HL-60 (cell line): ENCODE data around the gene PGM5.
A peak's percentile ranks its signal among the peaks of the same experiment; 100 is the strongest.
"Not testable (repeated sequence)": the region's sequence is repeated elsewhere in the genome, so short reads cannot be mapped to it uniquely, and the experiment has no call there.

Experiments
- DNase-seq, 2 experiments: peaks; one replicate each; pipeline ENCODE4 v3.0.0-alpha.2; 2010 to 2020; ENCODE audit warnings: low read depth in 1 of 2, low spot score in 1 of 2
- H3K27ac ChIP-seq: fragments of 250-450 bp; sonication (Bioruptor Pico); replicated peaks from 2 replicates; pipeline ENCODE4 v1.5.1; 2020; ENCODE audit warnings: mild to moderate bottlenecking, moderate library complexity
- H3K27me3 ChIP-seq: fragments of 250-450 bp; sonication (Bioruptor Pico); 2 replicates; pipeline ENCODE4 v1.5.1; 2021; ENCODE audit warnings: mild to moderate bottlenecking, moderate library complexity; ENCODE audit not compliant: insufficient read depth, poor library complexity, severe bottlenecking
- H3K4me3 ChIP-seq: replicated peaks from 2 replicates; pipeline ENCODE4 v1.5.1; 2011; ENCODE audit warnings: mild to moderate bottlenecking, control low read depth, low read length; ENCODE audit not compliant: insufficient read depth
- GABPA ChIP-seq: IDR thresholded peaks from 2 replicates; pipeline ENCODE4 v1.6.1; 2012; ENCODE audit warnings: low read depth
- POLR2AphosphoS5 ChIP-seq: IDR thresholded peaks from 2 replicates; pipeline ENCODE4 v1.6.1; 2012; ENCODE audit warnings: low read depth
- SPI1 ChIP-seq: IDR thresholded peaks from 2 replicates; pipeline ENCODE4 v1.6.1; 2012; ENCODE audit warnings: low read depth, mild to moderate bottlenecking, borderline replicate concordance
- TF ChIP-seq, protein P1 (sequence below): IDR thresholded peaks from 2 replicates; pipeline ENCODE4 v1.6.1; 2012; ENCODE audit warnings: low read depth; ENCODE audit not compliant: insufficient replicate concordance
- TF ChIP-seq, protein P2 (sequence below): IDR thresholded peaks from one replicate; pipeline ENCODE4 v1.5.1; 2011; ENCODE audit warnings: low read length, control low read depth, inconsistent platforms; ENCODE audit not compliant: insufficient read depth

PGM5 gene

DNA sequence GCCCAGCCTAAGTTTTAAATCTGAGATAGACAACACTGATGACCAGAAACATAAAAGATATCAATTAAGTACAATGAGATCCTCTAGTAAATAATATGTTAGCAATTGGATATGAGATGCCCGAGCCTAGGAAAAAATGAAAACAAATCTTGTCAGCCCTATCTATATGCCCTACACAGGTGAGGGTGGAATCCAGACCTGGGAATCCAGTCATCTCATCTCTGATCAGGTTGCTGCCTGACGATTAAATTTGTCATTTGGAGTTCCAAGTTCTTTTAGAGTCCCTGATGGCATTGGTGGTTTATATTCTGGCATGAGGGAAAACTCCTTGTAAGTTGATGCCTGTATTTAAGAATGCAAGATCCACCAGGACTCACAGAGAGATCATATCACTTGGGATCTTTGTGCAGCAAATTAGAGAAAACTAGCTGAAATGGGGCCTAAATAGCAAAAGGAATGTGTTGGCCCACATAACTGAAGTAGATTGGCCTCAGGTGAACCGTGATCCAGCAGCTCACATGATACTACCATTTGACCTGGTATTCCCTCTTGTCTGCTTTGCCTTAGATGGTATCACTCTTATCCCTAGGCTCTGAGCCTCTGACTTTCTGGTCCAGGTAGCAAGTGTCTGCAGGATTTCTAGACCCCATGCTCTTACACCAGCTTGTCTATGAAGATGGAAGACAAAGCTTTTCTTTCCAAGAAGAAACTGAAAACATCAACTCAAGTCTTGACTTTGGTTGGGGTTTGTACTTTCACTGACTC, 48.2 kb downstream of the PGM5 start:
- not testable (repeated sequence) for H3K27me3 ChIP-seq, H3K4me3 ChIP-seq, H3K27ac ChIP-seq, DNase-seq

DNA sequence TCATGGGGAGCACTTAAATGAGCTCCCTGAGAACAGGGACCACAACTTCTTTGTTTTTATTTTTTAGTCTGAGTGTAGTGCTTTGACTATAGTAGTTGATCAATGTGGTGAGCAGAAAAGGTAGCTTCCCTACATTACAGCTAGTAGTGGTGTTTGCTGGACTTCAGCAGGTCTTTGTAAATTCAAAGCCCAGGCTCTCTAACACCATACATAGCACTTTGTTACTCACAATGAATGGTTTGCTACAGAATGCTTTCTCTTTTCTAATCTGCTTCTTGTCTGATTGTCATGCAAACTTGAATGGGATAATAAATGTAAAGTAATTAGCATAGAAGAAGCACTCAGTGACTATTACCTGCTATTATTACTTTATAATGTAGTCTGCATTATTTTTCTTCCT, 55.5 kb downstream of the PGM5 start:
- not testable (repeated sequence) for H3K27ac ChIP-seq, H3K4me3 ChIP-seq, DNase-seq, H3K27me3 ChIP-seq

DNA sequence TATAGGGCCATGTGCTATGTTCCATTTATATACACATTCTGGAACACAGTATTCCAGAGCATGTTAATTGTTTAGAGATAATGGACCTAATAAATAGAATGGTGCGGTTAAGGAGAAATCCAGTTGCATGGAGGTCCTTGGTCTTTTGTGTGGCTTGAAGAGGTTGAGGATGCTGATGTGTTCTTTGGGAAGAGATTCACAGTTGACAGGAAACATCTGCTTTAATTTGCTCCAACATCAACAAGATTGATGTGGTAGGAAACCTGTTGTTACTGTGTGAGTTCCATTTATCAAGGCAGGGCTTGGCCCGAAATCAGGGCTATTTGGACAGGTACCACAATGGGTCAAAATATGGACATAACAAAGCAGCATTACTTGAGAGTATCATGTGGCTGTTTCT, 56.3 kb downstream of the PGM5 start:
- H3K4me3 ChIP-seq, H3K27ac ChIP-seq, DNase-seq, H3K27me3 ChIP-seq: not testable (repeated sequence)

DNA sequence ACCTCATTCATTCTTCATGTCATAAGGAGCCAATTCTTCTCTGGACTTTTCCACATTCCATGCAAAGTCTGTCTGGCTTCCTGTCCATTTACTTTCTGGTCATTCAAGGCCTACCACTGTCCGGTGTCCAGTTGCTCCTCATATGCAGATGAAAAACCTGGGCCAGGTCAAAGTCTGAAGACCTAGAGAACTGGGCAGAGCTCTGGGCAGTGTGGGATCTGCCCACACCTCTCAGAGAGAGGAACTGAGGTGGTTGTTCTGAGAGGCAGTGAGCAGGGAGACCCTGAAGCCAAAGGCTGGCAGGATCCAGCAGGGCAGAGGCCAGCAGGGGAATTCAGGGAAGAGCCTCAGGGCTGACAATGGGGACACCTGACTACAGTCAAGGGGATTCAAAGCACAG, 58.7 kb downstream of the PGM5 start:
- DNase-seq, H3K4me3 ChIP-seq: not testable (repeated sequence)

DNA sequence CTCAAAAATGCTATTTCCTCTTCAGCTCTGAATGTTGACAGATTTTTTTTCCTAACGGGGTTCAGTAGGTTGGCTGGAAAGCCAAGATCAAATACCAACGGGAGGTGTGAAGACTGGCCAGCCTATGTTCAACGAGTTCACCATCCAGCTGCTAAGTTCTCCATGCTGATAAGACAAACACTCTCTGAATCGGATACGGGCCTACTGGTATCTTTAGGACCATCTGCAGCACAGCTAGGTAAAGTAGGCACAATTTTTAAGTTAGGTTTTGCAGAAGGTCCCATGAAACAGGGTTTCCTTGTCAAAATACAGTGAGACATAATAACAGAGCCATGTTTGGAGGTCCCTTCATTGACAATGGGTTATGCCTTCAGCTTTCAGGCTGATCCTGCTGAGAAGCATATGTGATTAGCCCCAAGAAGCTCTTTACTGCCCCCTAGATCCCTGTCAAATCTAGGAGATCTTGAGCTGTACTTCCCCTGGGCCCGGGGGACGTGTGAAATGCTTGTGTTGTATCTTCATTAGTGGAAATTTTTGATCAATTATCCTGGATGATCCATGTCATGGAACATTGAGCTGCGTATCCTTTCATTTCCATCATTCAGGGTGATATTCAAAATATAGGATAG, 60.6 kb downstream of the PGM5 start:
- TF ChIP-seq, protein P1, sequence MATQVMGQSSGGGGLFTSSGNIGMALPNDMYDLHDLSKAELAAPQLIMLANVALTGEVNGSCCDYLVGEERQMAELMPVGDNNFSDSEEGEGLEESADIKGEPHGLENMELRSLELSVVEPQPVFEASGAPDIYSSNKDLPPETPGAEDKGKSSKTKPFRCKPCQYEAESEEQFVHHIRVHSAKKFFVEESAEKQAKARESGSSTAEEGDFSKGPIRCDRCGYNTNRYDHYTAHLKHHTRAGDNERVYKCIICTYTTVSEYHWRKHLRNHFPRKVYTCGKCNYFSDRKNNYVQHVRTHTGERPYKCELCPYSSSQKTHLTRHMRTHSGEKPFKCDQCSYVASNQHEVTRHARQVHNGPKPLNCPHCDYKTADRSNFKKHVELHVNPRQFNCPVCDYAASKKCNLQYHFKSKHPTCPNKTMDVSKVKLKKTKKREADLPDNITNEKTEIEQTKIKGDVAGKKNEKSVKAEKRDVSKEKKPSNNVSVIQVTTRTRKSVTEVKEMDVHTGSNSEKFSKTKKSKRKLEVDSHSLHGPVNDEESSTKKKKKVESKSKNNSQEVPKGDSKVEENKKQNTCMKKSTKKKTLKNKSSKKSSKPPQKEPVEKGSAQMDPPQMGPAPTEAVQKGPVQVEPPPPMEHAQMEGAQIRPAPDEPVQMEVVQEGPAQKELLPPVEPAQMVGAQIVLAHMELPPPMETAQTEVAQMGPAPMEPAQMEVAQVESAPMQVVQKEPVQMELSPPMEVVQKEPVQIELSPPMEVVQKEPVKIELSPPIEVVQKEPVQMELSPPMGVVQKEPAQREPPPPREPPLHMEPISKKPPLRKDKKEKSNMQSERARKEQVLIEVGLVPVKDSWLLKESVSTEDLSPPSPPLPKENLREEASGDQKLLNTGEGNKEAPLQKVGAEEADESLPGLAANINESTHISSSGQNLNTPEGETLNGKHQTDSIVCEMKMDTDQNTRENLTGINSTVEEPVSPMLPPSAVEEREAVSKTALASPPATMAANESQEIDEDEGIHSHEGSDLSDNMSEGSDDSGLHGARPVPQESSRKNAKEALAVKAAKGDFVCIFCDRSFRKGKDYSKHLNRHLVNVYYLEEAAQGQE, result no peak
- TF ChIP-seq, protein P2, sequence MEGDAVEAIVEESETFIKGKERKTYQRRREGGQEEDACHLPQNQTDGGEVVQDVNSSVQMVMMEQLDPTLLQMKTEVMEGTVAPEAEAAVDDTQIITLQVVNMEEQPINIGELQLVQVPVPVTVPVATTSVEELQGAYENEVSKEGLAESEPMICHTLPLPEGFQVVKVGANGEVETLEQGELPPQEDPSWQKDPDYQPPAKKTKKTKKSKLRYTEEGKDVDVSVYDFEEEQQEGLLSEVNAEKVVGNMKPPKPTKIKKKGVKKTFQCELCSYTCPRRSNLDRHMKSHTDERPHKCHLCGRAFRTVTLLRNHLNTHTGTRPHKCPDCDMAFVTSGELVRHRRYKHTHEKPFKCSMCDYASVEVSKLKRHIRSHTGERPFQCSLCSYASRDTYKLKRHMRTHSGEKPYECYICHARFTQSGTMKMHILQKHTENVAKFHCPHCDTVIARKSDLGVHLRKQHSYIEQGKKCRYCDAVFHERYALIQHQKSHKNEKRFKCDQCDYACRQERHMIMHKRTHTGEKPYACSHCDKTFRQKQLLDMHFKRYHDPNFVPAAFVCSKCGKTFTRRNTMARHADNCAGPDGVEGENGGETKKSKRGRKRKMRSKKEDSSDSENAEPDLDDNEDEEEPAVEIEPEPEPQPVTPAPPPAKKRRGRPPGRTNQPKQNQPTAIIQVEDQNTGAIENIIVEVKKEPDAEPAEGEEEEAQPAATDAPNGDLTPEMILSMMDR, result peak; percentile 37
- H3K27me3 ChIP-seq, result no peaks in the 10 kb centered on the region
- peak in 1 of 2 experiments; percentile 32 for DNase-seq
- H3K4me3 ChIP-seq, result no peak overlapping the region
- no peak overlapping the region for H3K27ac ChIP-seq

More for the DNA sequence above, 58.7 kb downstream of the PGM5 start:
- not testable (repeated sequence) for H3K27ac ChIP-seq, H3K27me3 ChIP-seq

DNA sequence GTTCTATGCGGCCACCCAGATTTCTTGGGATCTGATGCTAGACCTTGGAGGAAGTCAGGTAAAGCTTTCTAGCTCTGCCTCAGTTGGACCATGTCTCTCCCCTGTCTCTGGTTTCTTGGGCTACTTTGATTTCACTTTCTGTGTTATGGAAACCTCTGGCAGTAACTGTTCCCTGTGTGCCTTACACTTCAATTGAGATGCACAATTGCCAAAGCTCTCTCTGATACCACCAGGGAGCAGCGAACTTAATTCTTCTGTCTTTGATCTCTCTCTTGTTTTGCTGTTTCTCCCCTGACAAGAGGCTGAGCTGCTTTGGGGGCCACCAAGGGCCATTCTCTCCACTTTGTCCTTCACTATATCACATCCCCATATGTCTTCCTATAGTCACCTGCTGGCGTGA, 61.4 kb downstream of the PGM5 start:
- Histone ChIP-seq H3K4me3 (no peak overlapping the region), H3K27me3 (no peaks in the 10 kb centered on the region), H3K27ac (no peak overlapping the region)
- DNase-seq, result no peak
- no peak for TF ChIP-seq SPI1
- TF ChIP-seq, protein P2, result no peak
- no peak for TF ChIP-seq GABPA
- no peak for TF ChIP-seq POLR2AphosphoS5
- TF ChIP-seq, protein P1, result no peak
